ENCODE measurements around the gene GIMAP8. TPM values are rescaled to one million over a fixed set of nuclear protein-coding genes. Genes with fewer than 3 reads are reported as not detected.

The GIMAP8 gene
- total and polyA plus RNA-seq, 12 donors: 13.4 to 39.4 (median 17.9) TPM

GRCh38 chr7:150476819-150477631 is 26.6 kb downstream of the GIMAP8 start:
- Histone ChIP-seq H3K27ac (peak overlapping the region in 7 of 10 donors; percentile 8 to 93 (median 64)), H3K36me3 (peaks cover 0 to 69% (median 16%) of the 10 kb centered on the region in 9 donors), H3K27me3 (no peaks in the 10 kb centered on the region), H3K9me3 (no peaks in the 10 kb centered on the region), H3K4me3 (no peak overlapping the region), H3K4me1 (peaks cover 0 to 95% (median 56%) of the 10 kb centered on the region in 9 donors)
- ATAC-seq (peak in 1 of 8 donors; percentile 37), DNase-seq (no peak)
- 84 to 88% methylated on average over 25 of the region's 25 CpGs for WGBS, 2 donors
- TF ChIP-seq, protein P1, sequence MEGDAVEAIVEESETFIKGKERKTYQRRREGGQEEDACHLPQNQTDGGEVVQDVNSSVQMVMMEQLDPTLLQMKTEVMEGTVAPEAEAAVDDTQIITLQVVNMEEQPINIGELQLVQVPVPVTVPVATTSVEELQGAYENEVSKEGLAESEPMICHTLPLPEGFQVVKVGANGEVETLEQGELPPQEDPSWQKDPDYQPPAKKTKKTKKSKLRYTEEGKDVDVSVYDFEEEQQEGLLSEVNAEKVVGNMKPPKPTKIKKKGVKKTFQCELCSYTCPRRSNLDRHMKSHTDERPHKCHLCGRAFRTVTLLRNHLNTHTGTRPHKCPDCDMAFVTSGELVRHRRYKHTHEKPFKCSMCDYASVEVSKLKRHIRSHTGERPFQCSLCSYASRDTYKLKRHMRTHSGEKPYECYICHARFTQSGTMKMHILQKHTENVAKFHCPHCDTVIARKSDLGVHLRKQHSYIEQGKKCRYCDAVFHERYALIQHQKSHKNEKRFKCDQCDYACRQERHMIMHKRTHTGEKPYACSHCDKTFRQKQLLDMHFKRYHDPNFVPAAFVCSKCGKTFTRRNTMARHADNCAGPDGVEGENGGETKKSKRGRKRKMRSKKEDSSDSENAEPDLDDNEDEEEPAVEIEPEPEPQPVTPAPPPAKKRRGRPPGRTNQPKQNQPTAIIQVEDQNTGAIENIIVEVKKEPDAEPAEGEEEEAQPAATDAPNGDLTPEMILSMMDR (IDR thresholded peaks at IDR 0.05): no peak
- intact Hi-C loops (cut with DNase I): loop anchor here in 1 of 10 donors (10.0 kb wide), 1 partner anchor 158 kb away; the partner anchor contains the start of gene GIMAP6

DNA sequence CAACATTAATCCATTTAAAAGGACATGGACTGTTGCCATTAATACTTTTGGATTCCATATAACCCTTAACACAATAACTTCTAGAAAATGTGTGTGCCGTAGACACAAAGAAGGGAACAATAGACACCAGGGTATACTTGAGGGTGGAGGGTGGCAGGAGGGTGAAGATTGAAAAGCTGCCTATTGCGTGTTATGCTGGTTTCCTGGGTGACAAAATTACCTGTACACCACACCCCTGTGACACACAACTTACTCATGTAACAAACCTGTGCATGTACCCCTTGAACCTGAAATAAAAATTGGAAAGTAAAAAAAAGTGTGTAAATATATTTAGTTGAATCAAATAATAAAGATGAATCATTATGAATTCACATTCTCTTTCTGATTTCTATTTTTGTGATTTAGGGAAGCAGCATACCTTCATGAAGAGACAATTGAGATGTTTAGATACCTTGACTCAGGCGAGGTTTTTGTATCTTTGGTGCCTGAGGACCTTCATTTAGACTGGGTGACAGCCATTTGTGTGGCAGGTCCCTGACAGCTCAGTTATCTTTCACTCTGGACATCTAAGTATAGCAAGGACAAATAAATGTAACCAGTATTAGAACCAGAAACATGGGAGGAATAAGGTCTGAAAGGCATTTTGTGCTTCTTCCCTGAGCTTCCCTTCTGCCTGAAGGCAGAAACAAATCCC is 28.7 kb downstream of the GIMAP8 start:
- intact Hi-C loops (cut with DNase I): loop anchor here in 1 of 10 donors (10.0 kb wide), 1 partner anchor 156 kb away; the partner anchor contains the start of gene GIMAP6
- Histone ChIP-seq H3K36me3 (peaks cover 0 to 47% (median 14%) of the 10 kb centered on the region in 9 donors), H3K27ac (peak overlapping the region in 9 of 10 donors; percentile 46 to 93 (median 64)), H3K9me3 (no peaks in the 10 kb centered on the region), H3K4me1 (peaks cover 0 to 85% (median 59%) of the 10 kb centered on the region in 9 donors), H3K27me3 (no peaks in the 10 kb centered on the region), H3K4me3 (no peak overlapping the region)
- no peak for DNase-seq
- ATAC-seq: peak in 5 of 8 donors; percentile 34 to 63 (median 53)
- TF ChIP-seq, protein P1 (IDR thresholded peaks at IDR 0.05): no peak
- WGBS, 2 donors: 60 to 62% methylated on average over 3 of the region's 3 CpGs

- peak overlapping the region in 9 of 10 donors; percentile 34 to 93 (median 63) for H3K27ac ChIP-seq
- intact Hi-C loops (cut with DNase I): loop anchor here in 3 of 10 donors (5.0 to 10.0 kb wide), 3 partner anchors 36 to 86 kb away; partner anchors contain the start of gene GIMAP4 (in 2 of the 3)
Measured at GRCh38 chr7:150481186-150481920, 30.9 kb downstream of the GIMAP8 start.

More at GRCh38 chr7:150481186-150481920, 30.9 kb downstream of the GIMAP8 start:
- ATAC-seq (peak in 4 of 8 donors; percentile 15 to 31 (median 30)), DNase-seq (no peak)
- TF ChIP-seq, protein P1 (IDR thresholded peaks at IDR 0.05): no peak
- H3K4me3 ChIP-seq: peak overlapping the region in 1 of 10 donors; percentile 2
- H3K27me3 ChIP-seq: no peaks in the 10 kb centered on the region
- no peaks in the 10 kb centered on the region for H3K9me3 ChIP-seq
- peaks cover 0 to 87% (median 68%) of the 10 kb centered on the region in 9 donors for H3K4me1 ChIP-seq
- WGBS, 2 donors: 62 to 74% methylated on average over 9 of the region's 9 CpGs
- peaks cover 0 to 28% (median 11%) of the 10 kb centered on the region in 9 donors for H3K36me3 ChIP-seq
